OCI-LY7 (cell line): Measurements from ENCODE around the gene FCRL3. TPM values are rescaled to one million over a fixed set of nuclear protein-coding genes. Genes with fewer than 3 reads are reported as not detected.

Source experiments
- BruUV-seq: library from RNA; stranded (reverse); fragments of 400-500 nt; replicated peaks from 2 replicates; lab custom pipeline; 2021; lab: Mats Ljungman, UMichigan
- CTCF ChIA-PET: fragments of 300-600 bp; sonication (Branson Sonifier 250); formaldehyde crosslinking; loops from one replicate; lab custom pipeline; 2022; ENCODE audit warnings: antibody characterized with exemption; ENCODE audit not compliant: unreplicated experiment; lab: Charles Lee
- POLR2A ChIA-PET: fragments of 300-600 bp; sonication (Branson Sonifier 250); formaldehyde crosslinking; loops from one replicate; lab custom pipeline; 2022; ENCODE audit warnings: antibody characterized with exemption; lab: Charles Lee
- DNase-seq: peaks from one replicate; pipeline ENCODE4 v3.0.0-alpha.2; 2015; ENCODE audit warnings: low spot score
- H2AFZ ChIP-seq: fragments of 200-600 bp; sonication (generic), shearing (Covaris generic); 2 replicates; pipeline ENCODE4 v1.6.1; 2014; ENCODE audit warnings: mild to moderate bottlenecking, antibody characterized with exemption, low read length, moderate library complexity
- H3K27ac ChIP-seq: fragments of 200-600 bp; sonication (generic); 2 replicates; pipeline ENCODE4 v1.5.1; 2014; ENCODE audit warnings: mixed run types, low read depth, mild to moderate bottlenecking, moderate library complexity, low read length, inconsistent platforms; ENCODE audit not compliant: poor library complexity, severe bottlenecking
- H3K36me3 ChIP-seq: fragments of 200-600 bp; sonication (generic); 2 replicates; pipeline ENCODE4 v1.6.1; 2014; ENCODE audit warnings: mild to moderate bottlenecking, antibody characterized with exemption, low read length, moderate library complexity, mixed read lengths; ENCODE audit not compliant: insufficient read depth
- H3K4me1 ChIP-seq: fragments of 200-600 bp; sonication (generic); 2 replicates; pipeline ENCODE4 v1.5.1; 2014; ENCODE audit warnings: mild to moderate bottlenecking, low read length; ENCODE audit not compliant: insufficient read depth, poor library complexity, severe bottlenecking
- H3K4me2 ChIP-seq: fragments of 200-600 bp; sonication (generic); 2 replicates; pipeline ENCODE4 v1.6.1; 2014; ENCODE audit warnings: mild to moderate bottlenecking, low read length
- H3K4me3 ChIP-seq: fragments of 200-600 bp; sonication (generic); 2 replicates; pipeline ENCODE4 v1.5.1; 2014; ENCODE audit warnings: mild to moderate bottlenecking, low read depth, low read length; ENCODE audit not compliant: poor library complexity, severe bottlenecking
- H3K79me2 ChIP-seq: fragments of 200-600 bp; sonication (generic); 2 replicates; pipeline ENCODE4 v1.6.1; 2016; ENCODE audit warnings: low read depth, mild to moderate bottlenecking, low read length, moderate library complexity, mixed read lengths; ENCODE audit not compliant: insufficient read depth
- H3K9me2 ChIP-seq: fragments of 200-600 bp; sonication (generic); 2 replicates; pipeline ENCODE4 v1.6.1; 2016; ENCODE audit warnings: mild to moderate bottlenecking, low read length, mixed read lengths; ENCODE audit not compliant: insufficient read depth
- H3K9me3 ChIP-seq: fragments of 200-600 bp; sonication (generic); 2 replicates; pipeline ENCODE4 v1.6.1; 2014; ENCODE audit warnings: mild to moderate bottlenecking, mixed run types, low read length, mixed read lengths
- H4K20me1 ChIP-seq: fragments of 200-600 bp; sonication (generic); 2 replicates; pipeline ENCODE4 v1.6.1; 2014; ENCODE audit warnings: mild to moderate bottlenecking, antibody characterized with exemption, low read length, moderate library complexity, mixed read lengths; ENCODE audit not compliant: insufficient read depth
- CTCF ChIP-seq: fragments of 200-600 bp; sonication (generic); conservative IDR thresholded peaks from 2 replicates; pipeline ENCODE4 v1.5.1; 2014; ENCODE audit warnings: mild to moderate bottlenecking, antibody characterized with exemption, low read length, moderate library complexity, mixed read lengths
- EZH2phosphoT487 ChIP-seq: fragments of 200-600 bp; sonication (generic); IDR thresholded peaks from 2 replicates; pipeline ENCODE4 v1.6.1; 2018; ENCODE audit warnings: low read depth, borderline replicate concordance, mild to moderate bottlenecking, mixed run types, antibody characterized with exemption, low read length, moderate library complexity, mixed read lengths
- intact Hi-C: fragments of 100-400 bp; cut with micrococcal nuclease; formaldehyde crosslinking; loops from one replicate; pipeline ENCODE4 v1.10.0; 2022; ENCODE audit not compliant: unreplicated experiment
- total RNA-seq, 2 experiments: library from RNA; depleted of rRNA in 1 of 2; stranded (reverse); fragments of >200 nt in 1 of 2; shearing (Covaris generic) in 1 of 2; gene quantifications; 2 replicates each; pipeline ENCODE4 v1.2.3, GENCODE V29; 2014 to 2022

Gene FCRL3
- total RNA-seq, 2 experiments from 2014 or later: 0.88 to 0.99 TPM

- Histone ChIP-seq H4K20me1 (no peaks in the 10 kb centered on the region), H3K4me2 (peak overlapping the region; percentile 27; the same call in 1 of the 2 replicates), H3K79me2 (no peaks in the 10 kb centered on the region), H2AFZ (peak overlapping the region; percentile 23; the same call in 1 of the 2 replicates), H3K9me2 (no peaks in the 10 kb centered on the region), H3K9me3 (no peaks in the 10 kb centered on the region), H3K27ac (no peak overlapping the region), H3K4me1 (peaks cover 32% of the 10 kb centered on the region), H3K4me3 (no peak overlapping the region), H3K36me3 (no peaks in the 10 kb centered on the region)
- POLR2A ChIA-PET: interaction anchor here (1.4 kb wide), 1 partner anchor 15 kb away, joined by 3 read pairs; no protein-coding TSS in a partner anchor
- CTCF ChIA-PET: no interaction called here
- DNase-seq: peak; percentile 49
- TF ChIP-seq CTCF: no peak
- no peak for TF ChIP-seq EZH2phosphoT487
- intact Hi-C loops: no loop called here
- no TSS peak for BruUV-seq
Measured at GRCh38 chr1:157646144-157646543, 54.4 kb downstream of the FCRL3 start.

GRCh38 chr1:157641177-157641576 lies 59.4 kb downstream of the FCRL3 start:
- Histone ChIP-seq H3K79me2 (no peaks in the 10 kb centered on the region), H3K4me1 (peaks cover 22% of the 10 kb centered on the region), H3K9me2 (no peaks in the 10 kb centered on the region), H3K9me3 (no peaks in the 10 kb centered on the region), H3K4me2 (peak overlapping the region; percentile 13; the same call in 1 of the 2 replicates), H3K36me3 (no peaks in the 10 kb centered on the region), H2AFZ (peak overlapping the region; percentile 68; the same call in 1 of the 2 replicates), H3K4me3 (no peak overlapping the region), H3K27ac (no peak overlapping the region), H4K20me1 (no peaks in the 10 kb centered on the region)
- TF ChIP-seq CTCF (no peak), EZH2phosphoT487 (no peak)
- CTCF ChIA-PET: no interaction called here
- intact Hi-C loops: no loop called here
- no peak for DNase-seq
- POLR2A ChIA-PET: no interaction called here
- BruUV-seq: no TSS peak

- Histone ChIP-seq H3K27ac (no peak overlapping the region), H4K20me1 (no peaks in the 10 kb centered on the region), H3K4me2 (peak overlapping the region; percentile 18; the same call in 1 of the 2 replicates), H3K4me3 (no peak overlapping the region), H2AFZ (peak overlapping the region; percentile 68; the same call in 1 of the 2 replicates), H3K9me3 (no peaks in the 10 kb centered on the region), H3K4me1 (peaks cover 18% of the 10 kb centered on the region), H3K36me3 (no peaks in the 10 kb centered on the region), H3K9me2 (no peaks in the 10 kb centered on the region), H3K79me2 (no peaks in the 10 kb centered on the region)
- ChIA-PET POLR2A (no interaction called here), CTCF (no interaction called here)
- intact Hi-C loops: no loop called here
- TF ChIP-seq EZH2phosphoT487 (no peak), CTCF (no peak)
- BruUV-seq: no TSS peak
- no peak for DNase-seq
Measured at GRCh38 chr1:157639800-157640199, 60.8 kb downstream of the FCRL3 start.
